HG02870 (cell line): Measurements from ENCODE around the gene ARHGEF1.

Experiments used
- ATAC-seq: cut with Tn5 transposase; IDR thresholded peaks from one replicate; pipeline ENCODE4 v1.9.1; 2021; ENCODE audit warnings: mild to moderate bottlenecking, moderate library complexity; ENCODE audit not compliant: unreplicated experiment

Gene ARHGEF1

DNA sequence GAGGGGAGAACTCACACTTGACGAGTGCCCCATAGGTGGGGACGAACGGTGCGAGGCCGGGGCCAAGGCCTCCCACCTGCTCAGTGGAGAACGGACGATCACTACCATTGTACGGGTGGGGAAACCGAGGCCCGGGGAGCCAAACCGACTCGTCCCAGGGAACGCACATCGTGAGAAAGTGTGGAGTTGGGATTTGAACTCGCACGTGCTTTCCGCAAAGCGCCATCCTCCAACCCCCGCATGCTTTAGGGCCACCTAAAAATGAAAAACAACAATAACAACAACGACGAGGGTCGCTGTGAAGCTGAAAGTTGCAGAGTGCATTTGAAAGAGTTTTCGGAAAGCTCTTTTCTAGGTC is 458 bp downstream of the ARHGEF1 start:
- no peak for ATAC-seq

DNA sequence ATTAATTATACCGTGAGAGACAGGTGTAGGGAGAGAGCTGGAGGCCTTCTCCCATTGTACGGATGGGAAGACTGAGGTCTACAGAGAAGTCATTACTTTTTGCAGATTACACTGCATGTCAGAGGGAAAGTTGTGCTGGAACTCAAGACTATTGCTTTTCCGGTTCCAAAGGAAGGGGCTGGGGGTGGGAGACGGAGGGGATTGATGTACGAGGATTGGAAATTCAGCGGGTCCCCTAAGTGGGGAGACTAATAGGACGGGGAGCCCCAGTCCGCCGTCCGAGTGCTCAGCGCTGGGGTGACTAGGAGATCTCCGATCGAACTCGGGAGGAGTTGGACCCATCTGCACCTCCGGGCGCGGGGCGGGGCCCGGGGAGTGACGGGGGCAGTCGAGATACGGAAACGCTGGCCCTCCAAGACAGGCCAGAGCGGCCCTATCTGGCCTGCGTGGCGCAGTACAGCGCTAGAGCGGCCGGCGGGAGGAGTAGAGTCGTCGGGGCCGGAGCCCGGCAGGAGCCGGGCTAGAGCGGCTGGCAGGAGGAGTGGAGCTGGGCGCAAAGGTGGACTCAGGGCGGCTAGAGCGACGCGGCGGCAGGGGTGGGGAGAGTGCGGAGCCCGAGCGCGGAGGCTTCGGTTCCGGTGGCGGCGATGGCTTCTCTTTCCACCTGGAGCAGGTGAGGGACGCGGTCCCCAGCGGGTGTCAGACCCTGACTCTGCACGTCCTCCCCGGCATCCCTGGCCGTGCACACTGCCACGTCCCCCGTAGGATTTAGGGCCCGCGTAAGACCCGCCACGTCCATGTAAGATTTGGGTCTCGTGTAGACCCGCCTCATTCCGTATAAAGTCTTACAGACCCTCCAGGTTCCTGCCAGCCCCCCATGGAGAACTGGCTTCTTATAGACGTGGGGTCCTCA is 1.1 kb downstream of the ARHGEF1 start:
- peak; percentile 74 for ATAC-seq

DNA sequence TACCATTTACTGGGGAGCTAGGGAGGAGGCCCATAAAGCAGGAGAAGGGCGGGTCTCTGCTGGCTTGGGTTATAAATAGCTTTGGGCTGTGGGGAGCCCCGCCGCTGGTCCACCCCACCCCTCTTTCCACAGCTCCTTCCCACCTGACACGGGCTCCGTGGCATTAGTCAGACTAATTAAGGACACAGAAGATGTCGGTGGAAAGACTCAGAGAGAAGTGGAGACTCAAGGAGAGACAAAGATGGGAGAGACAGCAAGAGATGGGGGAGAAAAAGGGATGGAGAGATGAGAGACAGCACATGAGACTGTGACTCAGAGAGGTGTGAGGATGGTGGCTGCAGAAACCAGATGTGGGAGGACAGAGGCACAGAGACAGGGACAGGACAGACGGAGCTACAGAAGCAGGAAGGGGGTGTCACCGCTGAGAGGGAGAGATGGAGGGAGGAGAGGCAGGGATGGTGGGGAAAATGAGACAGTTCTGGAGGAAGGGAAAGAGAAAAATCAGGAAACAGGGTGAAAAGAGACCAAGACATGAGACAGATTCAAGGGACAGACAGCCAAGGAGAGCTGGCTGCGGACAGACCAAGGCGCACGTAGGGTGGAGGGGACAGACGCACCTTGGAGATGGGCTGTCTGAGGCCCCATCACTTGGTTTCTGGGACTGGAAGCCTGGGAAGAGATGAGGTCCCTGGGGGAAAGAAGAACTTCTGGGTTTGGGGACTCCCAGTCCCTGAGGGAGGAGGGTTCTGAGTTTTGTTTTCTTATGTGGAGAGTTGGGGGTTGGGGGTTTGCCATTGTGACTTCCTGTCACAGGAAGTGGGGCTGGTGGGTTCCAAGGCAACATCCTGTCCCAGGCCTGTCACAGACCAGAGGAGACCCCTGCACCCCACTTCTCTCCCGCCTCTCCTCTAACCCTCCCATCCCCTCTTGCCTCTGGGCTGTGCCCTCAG is 4.1 kb downstream of the ARHGEF1 start:
- ATAC-seq = no peak

DNA sequence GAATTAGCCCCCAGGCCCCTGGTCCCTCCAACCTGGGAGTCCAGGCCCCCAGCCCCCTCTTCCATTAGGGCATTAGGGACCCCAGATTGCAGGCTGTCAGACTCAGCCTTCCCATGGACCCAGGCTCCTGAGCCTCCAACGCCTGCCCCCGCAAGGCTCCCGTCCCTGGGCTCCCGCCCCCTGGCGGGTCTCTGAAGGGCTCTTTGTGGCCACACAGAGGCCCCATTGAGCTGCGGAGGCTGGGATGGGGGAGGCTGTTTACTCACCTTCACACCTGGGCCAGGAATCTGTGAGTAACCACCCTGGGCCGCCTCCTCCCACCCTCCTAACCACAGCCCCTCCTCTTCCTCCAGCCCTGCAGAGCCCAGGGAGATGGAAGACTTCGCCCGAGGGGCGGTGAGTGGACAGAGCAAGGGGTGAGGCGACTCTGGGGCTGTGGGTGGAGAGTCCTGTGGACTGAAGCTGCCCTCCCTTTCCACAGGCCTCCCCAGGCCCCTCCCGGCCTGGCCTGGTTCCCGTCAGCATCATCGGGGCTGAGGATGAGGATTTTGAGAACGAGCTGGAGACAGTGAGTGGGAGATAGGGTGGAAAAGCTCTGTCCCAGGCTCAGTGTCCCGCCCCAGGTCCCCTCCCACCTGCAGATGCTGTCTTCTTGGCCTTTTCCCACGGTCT is 4.9 kb downstream of the ARHGEF1 start:
- ATAC-seq = no peak

DNA sequence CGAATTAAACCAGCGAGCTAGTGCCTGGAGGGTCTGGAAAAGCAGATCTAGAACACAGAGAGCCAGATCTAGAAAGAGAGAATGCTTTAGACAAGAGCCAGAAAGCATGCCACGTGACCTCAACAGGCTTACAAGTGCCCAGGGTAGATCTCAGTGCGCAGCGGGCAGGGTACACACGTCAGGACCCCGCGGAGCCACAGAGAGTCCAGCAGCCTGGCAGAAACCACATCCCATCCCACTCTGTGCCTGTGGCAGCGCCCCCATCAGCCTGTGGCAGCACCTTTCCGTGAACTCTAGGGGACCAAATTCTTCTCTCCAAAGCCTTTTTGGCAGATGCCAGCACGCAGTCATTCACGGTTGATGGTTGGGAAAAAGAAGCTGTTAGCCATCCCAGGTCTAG is 5.9 kb downstream of the ARHGEF1 start:
- ATAC-seq = no peak

DNA sequence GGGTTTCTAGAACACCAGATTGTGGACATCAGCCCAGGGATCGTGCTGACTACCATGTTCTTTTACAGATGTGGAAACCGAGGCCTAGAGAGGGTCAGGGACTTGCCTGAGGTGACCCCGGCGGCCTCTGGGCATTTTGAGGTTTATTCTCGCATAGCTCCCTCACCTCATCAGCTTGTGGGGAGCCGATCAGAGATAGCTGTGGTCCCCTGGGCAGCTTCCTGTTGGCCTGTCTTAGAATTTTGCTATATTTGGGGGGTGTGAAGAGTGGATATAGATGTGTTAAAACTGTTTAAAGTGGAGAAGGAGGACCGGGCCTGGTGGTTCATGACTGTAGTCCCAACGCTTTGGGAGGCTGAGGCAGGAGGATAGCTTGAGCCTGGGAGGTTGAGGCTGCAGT is 6.9 kb downstream of the ARHGEF1 start:
- ATAC-seq = no peak

DNA sequence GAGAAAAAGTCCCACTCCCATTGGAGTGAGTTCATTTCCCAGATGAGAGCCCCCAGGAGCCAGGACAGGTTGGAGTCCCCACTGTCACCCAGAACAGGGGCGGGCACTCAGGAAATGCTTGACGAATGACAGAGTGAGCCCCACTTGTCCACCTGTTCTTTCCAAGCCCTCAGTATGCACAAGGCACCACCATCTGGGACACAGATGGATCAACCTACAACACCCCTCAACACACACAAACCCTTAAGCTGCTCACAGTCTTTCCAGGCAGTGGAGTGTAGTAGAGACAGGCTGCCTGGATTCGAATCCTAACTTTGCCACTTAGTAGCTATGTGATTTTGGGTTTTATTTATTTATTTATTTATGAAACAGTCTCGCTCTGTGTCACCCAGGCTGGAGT is 8.0 kb downstream of the ARHGEF1 start:
- ATAC-seq = no peak

DNA sequence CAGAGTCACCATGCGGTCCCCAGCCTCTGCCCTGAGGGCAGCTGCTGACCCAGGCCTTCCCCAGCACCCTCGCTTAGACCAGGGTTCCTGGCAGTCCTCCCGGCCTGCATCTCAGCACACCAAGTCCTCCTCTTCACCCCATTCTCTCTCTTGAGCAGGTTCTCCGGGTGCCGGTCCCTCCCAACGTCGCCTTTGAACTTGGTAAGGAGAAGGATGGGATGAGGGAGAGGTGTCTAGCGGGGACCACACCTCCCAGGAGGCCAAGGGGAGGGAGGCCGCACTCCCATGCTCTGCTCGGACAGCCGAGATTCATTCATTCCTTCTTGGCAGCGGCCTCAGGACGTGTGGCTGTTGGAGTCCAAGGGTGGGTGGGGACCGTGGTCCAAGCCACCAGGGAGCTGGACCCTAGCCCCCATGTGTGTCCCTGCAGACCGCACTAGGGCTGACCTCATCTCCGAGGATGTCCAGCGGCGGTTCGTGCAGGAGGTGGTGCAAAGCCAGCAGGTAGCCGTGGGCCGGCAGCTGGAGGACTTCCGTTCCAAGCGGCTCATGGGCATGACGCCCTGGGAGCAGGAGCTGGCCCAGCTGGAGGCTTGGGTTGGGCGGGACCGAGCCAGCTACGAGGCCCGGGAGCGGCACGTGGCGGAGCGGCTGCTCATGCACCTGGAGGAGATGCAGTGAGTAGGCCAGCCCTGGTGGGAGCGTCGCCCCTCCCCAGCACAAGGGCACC is 9.4 kb downstream of the ARHGEF1 start:
- no peak for ATAC-seq

DNA sequence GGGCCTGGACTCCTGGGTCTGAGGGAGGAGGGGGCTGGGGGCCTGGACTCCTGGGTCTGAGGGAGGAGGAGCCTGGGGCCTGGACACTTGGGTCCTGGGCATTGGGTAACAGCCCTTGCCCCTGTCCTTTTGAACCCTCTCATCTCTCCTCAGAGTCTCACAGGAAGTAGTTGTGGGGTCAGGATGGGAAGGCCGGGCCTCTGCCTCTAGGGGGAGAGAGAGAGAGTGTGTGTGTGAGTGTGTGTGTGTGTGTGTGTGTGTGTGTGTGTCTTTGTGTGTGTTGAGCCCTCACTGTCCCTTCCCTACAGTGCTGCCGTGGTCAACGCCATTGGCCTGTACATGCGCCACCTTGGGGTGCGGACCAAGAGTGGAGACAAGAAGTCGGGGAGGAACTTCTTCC is 10.9 kb downstream of the ARHGEF1 start:
- no peak for ATAC-seq

DNA sequence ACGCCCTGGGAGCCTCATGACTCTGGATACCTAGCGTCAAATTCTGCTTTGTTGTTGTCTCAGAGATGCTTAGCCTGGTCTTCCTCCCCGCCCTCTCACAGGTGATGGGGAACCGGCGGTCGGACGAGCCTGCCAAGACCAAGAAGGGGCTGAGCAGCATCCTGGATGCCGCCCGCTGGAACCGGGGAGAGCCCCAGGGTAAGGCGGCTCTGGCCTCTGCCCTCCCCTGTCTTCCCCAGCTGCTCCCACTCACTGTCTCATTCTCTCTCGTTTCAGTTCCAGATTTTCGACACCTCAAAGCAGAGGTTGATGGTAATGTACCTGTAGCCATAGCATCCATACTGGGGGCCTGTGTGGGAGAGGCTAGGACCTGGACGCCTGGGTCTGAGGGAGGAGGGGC is 11.4 kb downstream of the ARHGEF1 start:
- no peak for ATAC-seq

DNA sequence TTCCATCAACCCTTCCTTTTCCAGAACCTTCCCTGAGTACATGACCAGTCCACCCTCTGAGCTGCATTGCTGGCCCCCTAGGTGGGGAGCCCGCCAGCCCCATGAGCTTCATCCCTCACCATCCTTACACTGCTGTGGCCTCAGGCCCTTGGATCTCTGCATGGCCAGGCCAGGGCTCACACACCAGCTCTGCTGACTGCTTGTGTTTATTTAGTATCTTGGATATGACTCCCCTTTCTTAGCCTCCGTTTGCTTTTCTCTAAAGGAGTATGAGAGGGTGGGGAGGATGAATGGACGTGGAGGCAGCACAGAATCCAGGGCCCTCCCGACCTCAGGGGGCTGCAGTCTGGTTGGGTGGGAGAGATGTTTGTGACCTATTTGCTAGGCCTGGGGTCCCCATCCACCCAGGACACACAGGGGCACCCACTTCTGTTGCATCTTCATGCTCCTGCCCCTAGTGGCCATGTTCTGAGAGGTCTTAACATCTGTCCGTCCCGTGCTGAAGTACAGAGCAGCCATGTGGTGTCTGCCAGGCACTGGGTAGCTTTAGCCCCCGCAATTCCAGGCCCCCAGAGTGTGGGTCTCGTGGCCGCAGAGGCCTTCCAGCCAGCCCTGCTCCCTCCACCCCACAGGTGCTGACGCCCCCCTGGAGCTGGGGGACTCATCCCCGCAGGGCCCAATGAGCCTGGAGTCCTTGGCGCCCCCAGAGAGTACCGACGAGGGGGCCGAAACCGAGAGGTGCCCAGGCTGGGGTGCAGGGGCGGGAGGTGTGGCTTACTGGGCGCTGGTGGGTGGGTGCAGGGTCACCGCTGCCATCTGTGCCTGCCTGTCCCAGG is 13.0 kb downstream of the ARHGEF1 start:
- ATAC-seq = no peak

DNA sequence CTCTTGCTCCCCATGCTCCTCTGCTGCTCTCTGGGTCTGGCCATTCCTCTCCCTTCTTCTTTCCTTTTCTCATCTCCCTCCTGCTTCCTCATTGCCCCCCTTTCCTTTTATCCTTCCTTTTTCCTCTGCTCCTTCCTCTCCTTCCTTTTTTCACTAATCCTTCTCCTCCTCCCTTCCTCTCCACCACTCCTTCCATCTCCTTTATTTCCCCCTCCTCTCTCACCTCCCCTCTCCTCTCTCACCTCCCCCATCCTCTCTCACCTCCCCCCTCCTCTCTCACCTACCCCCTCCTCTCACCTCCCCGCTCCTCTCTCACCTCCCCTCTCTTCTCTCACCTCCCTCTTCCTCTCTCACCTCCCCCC is 13.6 kb downstream of the ARHGEF1 start:
- no peak for ATAC-seq

DNA sequence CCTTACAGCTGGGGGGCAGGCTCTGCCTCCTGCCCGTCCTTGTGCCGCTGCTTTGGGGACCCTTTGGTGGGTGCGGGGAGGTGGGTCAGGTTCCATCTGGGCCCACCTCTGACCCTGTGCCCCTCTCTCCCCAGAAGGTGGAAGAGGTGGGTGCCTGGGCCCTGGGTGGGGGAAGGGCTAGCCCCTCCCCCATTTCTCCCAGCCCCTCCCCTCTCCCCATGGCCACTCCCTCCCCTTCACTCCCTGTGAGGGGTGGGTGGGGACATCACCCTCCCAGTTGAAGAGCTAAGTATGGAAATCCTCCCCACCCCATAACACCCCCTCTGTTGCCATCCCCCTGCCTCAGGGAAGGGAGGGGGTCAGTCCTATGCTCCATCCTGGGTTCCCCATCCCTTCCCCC is 14.2 kb downstream of the ARHGEF1 start:
- no peak for ATAC-seq

DNA sequence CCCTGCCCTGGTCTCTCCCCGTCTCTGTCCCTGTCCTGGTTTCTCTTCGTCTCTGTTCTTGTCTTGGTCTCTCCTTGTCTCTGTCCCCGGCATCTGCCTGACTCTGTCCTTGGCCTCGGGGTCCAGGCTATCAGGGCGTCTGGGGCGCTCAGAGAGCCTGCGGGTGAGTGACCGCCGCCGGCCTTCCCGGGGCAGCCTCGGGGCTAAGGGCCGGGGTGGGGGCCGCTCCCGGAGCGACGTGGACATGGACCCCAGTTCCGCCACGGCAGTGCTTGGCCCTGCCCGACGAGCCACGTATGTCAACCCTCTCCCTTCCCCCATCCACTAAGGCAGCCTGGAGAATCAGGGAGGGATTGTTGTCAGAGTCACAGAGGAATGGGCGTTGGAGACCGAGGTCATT is 14.8 kb downstream of the ARHGEF1 start:
- ATAC-seq = no peak

DNA sequence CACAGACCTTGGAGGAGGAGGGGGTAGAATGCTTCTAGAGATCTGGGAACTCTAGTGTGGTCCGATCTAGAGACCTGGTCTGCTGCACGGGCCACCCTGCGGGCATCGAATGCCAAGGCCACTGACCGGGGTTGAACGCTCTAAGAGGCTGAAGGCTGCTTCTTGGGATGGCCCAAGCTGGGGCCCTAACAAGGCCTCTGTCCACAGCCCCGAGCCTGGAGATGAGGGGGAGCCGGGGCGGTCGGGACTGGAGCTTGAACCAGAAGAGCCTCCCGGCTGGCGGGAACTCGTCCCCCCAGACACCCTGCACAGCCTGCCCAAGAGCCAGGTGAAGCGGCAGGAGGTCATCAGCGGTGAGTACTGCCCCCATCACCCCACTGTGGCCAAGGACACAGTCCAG is 15.3 kb downstream of the ARHGEF1 start:
- ATAC-seq = no peak

DNA sequence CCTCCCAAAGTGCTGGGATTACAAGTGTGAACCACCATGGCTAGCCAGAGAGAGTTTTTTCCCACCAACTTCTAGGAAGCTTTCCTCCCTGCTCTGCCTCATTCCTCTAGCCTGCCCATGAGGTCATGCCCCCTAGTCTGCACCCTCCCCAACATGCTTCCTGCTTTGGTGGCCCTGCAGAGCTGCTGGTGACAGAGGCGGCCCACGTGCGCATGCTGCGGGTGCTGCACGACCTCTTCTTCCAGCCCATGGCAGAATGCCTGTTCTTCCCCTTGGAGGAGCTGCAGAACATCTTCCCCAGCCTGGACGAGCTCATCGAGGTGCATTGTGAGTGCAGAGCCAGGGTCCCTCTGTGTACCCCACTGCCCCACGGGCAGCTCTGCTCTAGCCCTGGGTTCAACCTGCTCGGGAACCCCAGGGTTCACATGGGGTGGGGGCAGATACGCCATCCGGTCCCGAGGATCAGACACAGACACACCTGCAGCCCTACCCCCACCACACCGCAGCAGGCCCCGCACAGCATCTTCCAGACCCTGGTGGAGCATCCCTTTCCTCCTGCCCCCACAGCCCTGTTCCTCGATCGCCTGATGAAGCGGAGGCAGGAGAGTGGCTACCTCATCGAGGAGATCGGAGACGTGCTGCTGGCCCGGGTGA is 18.9 kb downstream of the ARHGEF1 start:
- no peak for ATAC-seq

DNA sequence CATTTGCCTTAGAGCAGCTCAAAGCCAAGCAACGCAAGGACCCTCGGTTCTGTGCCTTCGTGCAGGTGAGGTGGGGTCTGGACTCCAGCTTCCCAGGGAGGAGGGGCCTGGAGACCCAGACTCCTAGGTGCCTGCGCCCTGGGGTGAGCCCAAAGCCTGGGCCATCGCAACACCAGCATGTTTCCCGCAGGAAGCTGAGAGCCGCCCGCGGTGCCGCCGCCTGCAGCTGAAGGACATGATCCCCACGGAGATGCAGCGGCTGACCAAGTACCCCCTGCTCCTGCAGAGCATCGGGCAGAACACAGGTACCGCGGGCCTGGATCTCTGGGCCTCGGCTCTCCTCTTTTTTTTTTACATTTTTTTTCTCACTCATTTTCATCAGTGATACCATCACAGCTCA is 19.6 kb downstream of the ARHGEF1 start:
- no peak for ATAC-seq

DNA sequence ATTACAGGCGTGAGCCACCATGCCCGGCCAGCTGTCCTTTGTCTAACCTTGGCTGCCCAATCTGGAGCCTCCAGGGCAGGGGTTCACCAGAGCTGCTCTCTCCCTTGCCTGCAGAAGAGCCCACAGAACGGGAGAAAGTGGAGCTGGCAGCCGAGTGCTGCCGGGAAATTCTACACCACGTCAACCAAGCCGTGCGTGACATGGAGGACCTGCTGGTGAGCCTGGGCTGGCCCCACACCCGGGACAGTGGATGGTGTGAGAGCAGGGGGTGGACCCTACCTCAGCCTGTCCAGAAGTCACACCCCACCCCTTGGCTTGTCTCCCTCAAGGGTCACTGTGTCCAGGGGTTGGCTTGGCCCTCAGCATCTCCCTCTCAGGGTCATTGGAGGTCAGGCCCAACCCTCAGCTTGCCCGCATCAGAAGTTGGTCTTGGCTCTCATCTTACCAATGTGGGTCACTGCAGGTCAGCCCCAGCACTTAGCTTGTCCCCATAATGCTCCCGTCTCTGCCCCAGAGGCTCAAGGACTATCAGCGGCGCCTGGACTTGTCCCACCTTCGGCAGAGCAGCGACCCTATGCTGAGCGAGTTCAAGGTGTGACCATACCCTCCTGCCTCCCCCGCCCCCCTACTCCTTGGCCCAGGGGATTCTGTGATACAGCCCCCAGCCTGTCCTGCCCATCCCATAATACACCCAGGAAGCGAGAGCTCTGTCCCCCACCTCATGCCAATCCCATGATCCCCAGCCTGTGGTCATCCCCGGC is 20.4 kb downstream of the ARHGEF1 start:
- ATAC-seq = no peak
